ENCODE data around the gene ALKBH5. TPM values are rescaled to one million over a fixed set of nuclear protein-coding genes. Genes with fewer than 3 reads are reported as not detected.

Gene ALKBH5
- total RNA-seq, 4 donors from 2014 or later, result 73.9 to 110 (median 93.6) TPM

GRCh38 chr17:18190628-18191235 lies 7.1 kb downstream of the ALKBH5 start:
- Histone ChIP-seq H3K27ac (peak overlapping the region in 2 of 4 donors; percentile 9 to 41), H3K4me3 (no peak overlapping the region)
- 46 to 48% methylated on average over 3 of the region's 3 CpGs for WGBS, 2 donors

GRCh38 chr17:18191236-18191667 lies 7.6 kb downstream of the ALKBH5 start:
- Histone ChIP-seq H3K36me3 (peaks cover 0 to 32% (median 16%) of the 10 kb centered on the region in 3 donors), H3K27ac (peak overlapping the region in 2 of 4 donors; percentile 9 to 41), H3K9me3 (no peaks in the 10 kb centered on the region), H3K27me3 (no peaks in the 10 kb centered on the region), H3K4me3 (no peak overlapping the region), H3K4me1 (peaks cover 0 to 92% (median 57%) of the 10 kb centered on the region in 4 donors)
- no peak for TF ChIP-seq POLR2A (IDR thresholded peaks at IDR 0.05)
- TF ChIP-seq EP300 (IDR thresholded peaks at IDR 0.05), result no peak
- no peak for TF ChIP-seq CTCF (IDR thresholded peaks at IDR 0.05)
- WGBS, 2 donors, result 6 to 10% methylated on average over 3 of the region's 3 CpGs
- peak in 1 of 2 donors; percentile 26 for DNase-seq (ENCODE audit: low spot score in 2 of 2)

More at GRCh38 chr17:18190628-18191235, 7.1 kb downstream of the ALKBH5 start:
- peaks cover 0 to 97% (median 62%) of the 10 kb centered on the region in 4 donors for H3K4me1 ChIP-seq
- no peaks in the 10 kb centered on the region for H3K9me3 ChIP-seq
- H3K36me3 ChIP-seq, result peaks cover 0 to 27% (median 12%) of the 10 kb centered on the region in 3 donors
- no peak for DNase-seq (ENCODE audit: low spot score in 2 of 2)
- TF ChIP-seq POLR2A (IDR thresholded peaks at IDR 0.05) (no peak), CTCF (IDR thresholded peaks at IDR 0.05) (no peak), EP300 (IDR thresholded peaks at IDR 0.05) (no peak)
- H3K27me3 ChIP-seq, result no peaks in the 10 kb centered on the region

- no peak for DNase-seq (ENCODE audit: low spot score in 2 of 2)
- WGBS, 2 donors, result 79 to 86% methylated on average over 2 of the region's 2 CpGs
- H3K36me3 ChIP-seq, result peaks cover 0 to 39% (median 23%) of the 10 kb centered on the region in 3 donors
- H3K27ac ChIP-seq, result peak overlapping the region in 2 of 4 donors; percentile 8 to 41
- no peaks in the 10 kb centered on the region for H3K9me3 ChIP-seq
- H3K27me3 ChIP-seq, result no peaks in the 10 kb centered on the region
- no peak overlapping the region for H3K4me3 ChIP-seq
- H3K4me1 ChIP-seq, result peaks cover 0 to 92% (median 51%) of the 10 kb centered on the region in 4 donors
- peak in 1 of 5 experiments; percentile 9 for TF ChIP-seq CTCF (IDR thresholded peaks at IDR 0.05)
- no peak for TF ChIP-seq POLR2A (IDR thresholded peaks at IDR 0.05)
These were observed 8.3 kb downstream of the ALKBH5 start for GRCh38 chr17:18191967-18192366.

GRCh38 chr17:18194394-18194793 lies 10.8 kb downstream of the ALKBH5 start:
- Histone ChIP-seq H3K4me1 (peaks cover 0 to 91% (median 34%) of the 10 kb centered on the region in 4 donors), H3K9me3 (no peaks in the 10 kb centered on the region), H3K27me3 (no peaks in the 10 kb centered on the region), H3K27ac (no peak overlapping the region), H3K4me3 (no peak overlapping the region), H3K36me3 (peaks cover 0 to 63% (median 31%) of the 10 kb centered on the region in 3 donors)
- DNase-seq (ENCODE audit: low spot score in 2 of 2), result no peak
- TF ChIP-seq EP300 (IDR thresholded peaks at IDR 0.05) (no peak), POLR2A (IDR thresholded peaks at IDR 0.05) (no peak), CTCF (IDR thresholded peaks at IDR 0.05) (no peak)
- WGBS, 2 donors, result 95 to 96% methylated on average over 4 of the region's 4 CpGs

- Histone ChIP-seq H3K27me3 (no peaks in the 10 kb centered on the region), H3K27ac (no peak overlapping the region), H3K4me1 (peaks cover 0 to 91% (median 30%) of the 10 kb centered on the region in 4 donors), H3K4me3 (no peak overlapping the region), H3K36me3 (peaks cover 0 to 67% (median 31%) of the 10 kb centered on the region in 3 donors), H3K9me3 (no peaks in the 10 kb centered on the region)
- no peak for TF ChIP-seq POLR2A (IDR thresholded peaks at IDR 0.05)
- TF ChIP-seq EP300 (IDR thresholded peaks at IDR 0.05), result no peak
- TF ChIP-seq CTCF (IDR thresholded peaks at IDR 0.05), result no peak
- WGBS, 2 donors, result 61 to 65% methylated on average over 4 of the region's 4 CpGs
- no peak for DNase-seq (ENCODE audit: low spot score in 2 of 2)
These were observed 11.2 kb downstream of the ALKBH5 start for GRCh38 chr17:18194804-18195203.

Measured in tibial nerve (tissue), 4 donors.